SJSA1 (cell line): ENCODE measurements around the gene MDM1. TPM values are rescaled to one million over a fixed set of nuclear protein-coding genes. Genes with fewer than 3 reads are reported as not detected.

Experiments used
- DNase-seq, 2 experiments: peaks; one replicate each; pipeline ENCODE4 v3.0.0-alpha.2; 2015 to 2020; ENCODE audit warnings: low spot score in 2 of 2, low read depth in 1 of 2
- H3K27ac ChIP-seq: fragments of 250-450 bp; sonication (Bioruptor Pico); 2 replicates; pipeline ENCODE4 v1.5.1; 2020; ENCODE audit warnings: mild to moderate bottlenecking, moderate library complexity
- H3K27me3 ChIP-seq: fragments of 250-450 bp; sonication (Bioruptor Pico); replicated peaks from 2 replicates; pipeline ENCODE4 v1.5.1; 2020; ENCODE audit warnings: mild to moderate bottlenecking, moderate library complexity
- H3K36me3 ChIP-seq: fragments of 250-450 bp; sonication (Bioruptor Pico); 2 replicates; pipeline ENCODE4 v1.5.1; 2020; ENCODE audit warnings: mild to moderate bottlenecking
- H3K4me1 ChIP-seq: fragments of 250-450 bp; sonication (Bioruptor Pico); replicated peaks from 2 replicates; pipeline ENCODE4 v1.6.1; 2021; ENCODE audit warnings: mild to moderate bottlenecking
- H3K4me3 ChIP-seq: fragments of 250-450 bp; sonication (Bioruptor Pico); 2 replicates; pipeline ENCODE4 v1.5.1; 2020; ENCODE audit warnings: mild to moderate bottlenecking
- H3K9me3 ChIP-seq: fragments of 250-450 bp; sonication (Bioruptor Pico); replicated peaks from 2 replicates; pipeline ENCODE4 v1.5.1; 2020; ENCODE audit warnings: mild to moderate bottlenecking
- total RNA-seq: library from RNA; depleted of rRNA; stranded (reverse); fragments of >200 nt; shearing (Covaris generic); gene quantifications from 2 replicates; pipeline ENCODE4 v1.2.3, GENCODE V29; 2014

The MDM1 gene
- total RNA-seq, 1 experiment from 2014 or later: 17.1 TPM

DNA sequence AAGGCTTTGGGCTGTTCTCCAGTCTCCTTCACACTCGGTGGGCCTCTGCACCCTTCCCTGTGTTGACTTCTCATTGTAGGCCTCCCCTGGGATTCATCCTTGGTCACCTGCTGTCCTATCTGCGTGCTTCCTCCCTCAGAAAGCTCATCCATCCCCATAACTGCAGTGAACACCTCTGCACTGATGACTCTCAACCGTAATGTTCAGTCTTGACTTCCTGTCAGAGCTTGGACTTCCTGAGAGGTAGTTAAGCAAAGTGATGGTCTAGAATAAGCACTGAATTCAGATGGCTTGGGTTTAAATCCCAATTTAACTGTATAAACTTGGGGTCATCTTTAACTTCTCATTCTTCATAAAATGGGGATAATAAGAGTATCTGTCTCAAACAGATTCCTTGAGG lies 13.6 kb upstream of the MDM1 start:
- Histone ChIP-seq H3K9me3 (no peaks in the 10 kb centered on the region), H3K27me3 (no peaks in the 10 kb centered on the region), H3K27ac (no peak overlapping the region), H3K4me3 (no peak overlapping the region), H3K36me3 (no peaks in the 10 kb centered on the region), H3K4me1 (no peaks in the 10 kb centered on the region; the same call in 1 of the 2 replicates)
- no peak for DNase-seq

- no peaks in the 10 kb centered on the region for H3K27me3 ChIP-seq
Observed at GRCh38 chr12:68344126-68344525, 12.0 kb upstream of the MDM1 start.

DNA sequence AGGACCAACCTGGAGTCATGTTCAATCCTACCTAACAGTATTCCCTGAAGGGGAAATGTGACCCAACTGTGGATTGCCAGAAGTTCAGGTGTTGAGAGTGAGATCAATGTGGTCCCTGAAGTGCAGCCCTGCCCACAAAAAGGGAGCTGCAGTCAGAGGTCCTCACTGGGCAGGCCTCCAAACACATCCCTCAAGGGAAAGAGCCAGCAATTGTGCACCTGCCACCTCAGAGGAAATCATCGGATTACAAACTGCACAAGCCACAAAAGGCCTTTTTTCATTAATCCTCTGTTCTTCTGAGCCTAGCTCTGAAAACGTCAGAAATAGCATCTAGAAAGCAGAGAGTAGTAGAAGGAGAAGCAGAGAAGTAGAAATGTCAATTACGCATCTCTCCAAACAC lies 10.8 kb upstream of the MDM1 start:
- Histone ChIP-seq H3K4me3 (no peak overlapping the region), H3K9me3 (no peaks in the 10 kb centered on the region), H3K27ac (no peak overlapping the region), H3K27me3 (no peaks in the 10 kb centered on the region; the same call in 1 of the 2 replicates), H3K4me1 (no peaks in the 10 kb centered on the region), H3K36me3 (no peaks in the 10 kb centered on the region)
- no peak for DNase-seq

More at GRCh38 chr12:68344126-68344525, 12.0 kb upstream of the MDM1 start:
- H3K27ac ChIP-seq: no peak overlapping the region
- no peak overlapping the region for H3K4me3 ChIP-seq
- no peaks in the 10 kb centered on the region for H3K36me3 ChIP-seq
- no peak for DNase-seq
- no peaks in the 10 kb centered on the region for H3K9me3 ChIP-seq
- H3K4me1 ChIP-seq: no peaks in the 10 kb centered on the region

DNA sequence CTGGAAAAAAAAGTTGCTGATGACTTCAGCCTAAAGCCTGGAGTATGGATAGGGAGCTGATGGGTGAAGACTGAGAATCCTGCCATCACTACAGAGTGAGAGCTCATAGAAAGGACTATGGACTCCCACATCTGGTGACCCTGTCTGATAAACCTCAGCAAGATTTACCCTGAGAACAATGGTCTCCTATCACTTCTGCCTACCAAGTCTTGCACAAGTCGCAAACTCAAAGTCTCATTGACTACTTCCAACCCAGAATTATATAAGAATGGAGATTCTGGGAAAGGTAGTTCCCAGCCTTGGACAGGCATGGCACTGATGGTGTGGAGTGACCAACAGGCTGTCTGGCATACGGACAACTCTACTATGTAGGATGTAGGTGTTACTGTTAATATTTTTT lies 9.7 kb upstream of the MDM1 start:
- H3K27me3 ChIP-seq: no peaks in the 10 kb centered on the region; the same call in 1 of the 2 replicates
- no peak for DNase-seq
- no peaks in the 10 kb centered on the region for H3K36me3 ChIP-seq
- no peaks in the 10 kb centered on the region for H3K4me1 ChIP-seq
- H3K27ac ChIP-seq: no peak overlapping the region
- no peaks in the 10 kb centered on the region for H3K9me3 ChIP-seq
- no peak overlapping the region for H3K4me3 ChIP-seq

GRCh38 chr12:68340404-68341270 lies 8.5 kb upstream of the MDM1 start:
- DNase-seq: no peak
- no peaks in the 10 kb centered on the region for H3K4me1 ChIP-seq
- H3K4me3 ChIP-seq: no peak overlapping the region
- no peaks in the 10 kb centered on the region; the same call in 1 of the 2 replicates for H3K27me3 ChIP-seq
- H3K9me3 ChIP-seq: no peaks in the 10 kb centered on the region
- no peaks in the 10 kb centered on the region for H3K36me3 ChIP-seq
- H3K27ac ChIP-seq: no peak overlapping the region

DNA sequence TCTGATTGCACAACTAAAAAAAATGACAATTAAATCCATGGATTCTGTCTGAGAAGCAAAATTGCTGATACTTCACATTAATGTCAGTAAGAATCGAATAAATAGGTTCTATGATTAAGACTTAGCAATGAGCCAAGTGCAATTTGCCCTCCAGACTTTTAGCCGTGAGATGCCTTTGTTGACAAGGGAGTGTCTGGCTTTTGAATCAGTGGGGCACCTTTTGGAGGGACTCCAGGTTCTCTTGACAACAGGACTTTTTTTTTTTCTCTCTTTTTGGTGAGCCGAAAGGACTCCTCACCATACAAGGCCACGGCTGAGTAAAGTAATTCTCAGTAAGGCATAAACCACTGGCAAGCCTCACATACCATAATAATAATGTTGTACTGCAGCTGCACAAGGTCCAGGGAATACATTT lies 4.7 kb upstream of the MDM1 start:
- Histone ChIP-seq H3K4me3 (no peak overlapping the region), H3K4me1 (peaks cover 11% of the 10 kb centered on the region), H3K27me3 (no peaks in the 10 kb centered on the region; the same call in 1 of the 2 replicates), H3K36me3 (no peaks in the 10 kb centered on the region), H3K9me3 (no peaks in the 10 kb centered on the region), H3K27ac (no peak overlapping the region)
- DNase-seq: no peak

DNA sequence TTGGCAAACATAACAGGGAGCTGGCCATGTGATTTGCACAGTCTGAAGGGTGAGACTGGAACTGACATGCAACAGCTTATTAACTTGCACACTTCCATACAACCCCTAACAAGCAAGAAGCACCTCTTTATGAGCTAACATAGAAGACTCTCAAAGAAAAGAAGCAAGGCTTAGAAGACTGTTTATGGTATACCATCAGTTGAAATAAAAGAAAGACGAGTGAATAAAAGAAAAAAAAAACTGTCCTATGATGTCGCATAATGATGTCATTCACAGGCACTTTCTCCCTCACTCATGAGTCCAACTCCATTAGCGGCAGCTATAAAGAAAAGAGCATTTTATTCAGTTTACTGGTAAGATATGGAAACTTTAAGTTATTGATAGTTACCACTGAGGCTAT lies 3.3 kb upstream of the MDM1 start:
- Histone ChIP-seq H3K36me3 (peaks cover 6% of the 10 kb centered on the region), H3K27ac (no peak overlapping the region), H3K4me1 (peaks cover 18% of the 10 kb centered on the region), H3K27me3 (no peaks in the 10 kb centered on the region; the same call in 1 of the 2 replicates), H3K9me3 (no peaks in the 10 kb centered on the region), H3K4me3 (no peak overlapping the region)
- DNase-seq: no peak

GRCh38 chr12:68334132-68334531 lies 2.0 kb upstream of the MDM1 start:
- no peak for DNase-seq
- no peaks in the 10 kb centered on the region; the same call in 1 of the 2 replicates for H3K27me3 ChIP-seq
- no peaks in the 10 kb centered on the region for H3K9me3 ChIP-seq
- peaks cover 18% of the 10 kb centered on the region for H3K4me1 ChIP-seq
- no peak overlapping the region for H3K4me3 ChIP-seq
- no peak overlapping the region for H3K27ac ChIP-seq
- H3K36me3 ChIP-seq: peaks cover 12% of the 10 kb centered on the region

- Histone ChIP-seq H3K4me3 (peak overlapping the region; percentile 62), H3K9me3 (no peaks in the 10 kb centered on the region), H3K27me3 (no peaks in the 10 kb centered on the region), H3K27ac (peak overlapping the region; percentile 21), H3K4me1 (peaks cover 18% of the 10 kb centered on the region), H3K36me3 (peaks cover 16% of the 10 kb centered on the region)
- peak in 1 of 2 experiments; percentile 6 for DNase-seq
Observed at GRCh38 chr12:68332728-68333630, 817 bp upstream of the MDM1 start.

DNA sequence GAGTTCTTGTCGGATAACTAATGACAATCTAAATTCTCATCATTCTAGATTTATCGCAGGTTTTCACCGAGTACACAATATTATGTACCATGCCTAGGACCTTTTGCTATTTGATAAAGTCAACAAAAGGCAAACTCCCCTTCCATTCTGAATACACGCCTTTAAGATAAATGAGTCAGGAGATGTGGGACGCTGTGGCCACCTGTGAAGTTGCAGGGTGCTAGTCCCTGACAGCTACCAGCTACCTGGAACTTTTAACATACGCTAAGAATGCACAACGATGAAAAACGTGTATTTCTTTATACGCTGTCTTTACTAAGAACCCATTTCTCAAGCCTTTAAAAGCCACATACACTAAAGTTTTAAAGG lies 678 bp downstream of the MDM1 start:
- no peak overlapping the region for H3K27ac ChIP-seq
- H3K4me1 ChIP-seq: peaks cover 18% of the 10 kb centered on the region
- H3K36me3 ChIP-seq: peaks cover 18% of the 10 kb centered on the region
- peak overlapping the region; percentile 62 for H3K4me3 ChIP-seq
- no peaks in the 10 kb centered on the region for H3K27me3 ChIP-seq
- DNase-seq: no peak
- H3K9me3 ChIP-seq: no peaks in the 10 kb centered on the region

GRCh38 chr12:68327896-68328295 lies 4.3 kb downstream of the MDM1 start:
- Histone ChIP-seq H3K27ac (no peak overlapping the region), H3K4me3 (no peak overlapping the region), H3K4me1 (peaks cover 11% of the 10 kb centered on the region), H3K27me3 (no peaks in the 10 kb centered on the region), H3K9me3 (no peaks in the 10 kb centered on the region), H3K36me3 (peaks cover 29% of the 10 kb centered on the region)
- DNase-seq: no peak

GRCh38 chr12:68326716-68327115 lies 5.4 kb downstream of the MDM1 start:
- no peak for DNase-seq
- H3K4me1 ChIP-seq: peaks cover 6% of the 10 kb centered on the region
- no peaks in the 10 kb centered on the region for H3K9me3 ChIP-seq
- H3K27me3 ChIP-seq: no peaks in the 10 kb centered on the region
- peaks cover 30% of the 10 kb centered on the region for H3K36me3 ChIP-seq
- no peak overlapping the region for H3K27ac ChIP-seq
- no peak overlapping the region for H3K4me3 ChIP-seq

DNA sequence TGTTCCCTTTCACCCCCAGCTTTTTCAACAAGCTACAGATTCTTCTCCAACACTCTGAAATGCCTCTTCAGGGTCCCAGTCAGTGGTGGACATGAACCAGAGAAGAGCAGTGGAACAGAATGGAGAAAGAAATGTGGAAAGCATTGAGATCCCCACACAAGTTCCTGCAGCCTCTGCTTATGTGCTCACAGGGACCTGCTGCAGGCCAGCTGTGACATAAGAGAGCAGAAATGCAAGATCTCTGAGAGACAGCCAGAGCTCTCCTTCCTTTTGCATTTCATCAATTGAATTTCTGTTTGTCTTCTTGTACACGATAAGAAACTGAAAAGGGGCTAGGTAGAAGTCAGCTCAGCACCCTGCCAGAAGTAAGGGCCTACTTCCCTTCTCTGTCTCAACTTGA lies 6.2 kb downstream of the MDM1 start:
- H3K27me3 ChIP-seq: no peaks in the 10 kb centered on the region
- no peak overlapping the region for H3K4me3 ChIP-seq
- DNase-seq: no peak

DNA sequence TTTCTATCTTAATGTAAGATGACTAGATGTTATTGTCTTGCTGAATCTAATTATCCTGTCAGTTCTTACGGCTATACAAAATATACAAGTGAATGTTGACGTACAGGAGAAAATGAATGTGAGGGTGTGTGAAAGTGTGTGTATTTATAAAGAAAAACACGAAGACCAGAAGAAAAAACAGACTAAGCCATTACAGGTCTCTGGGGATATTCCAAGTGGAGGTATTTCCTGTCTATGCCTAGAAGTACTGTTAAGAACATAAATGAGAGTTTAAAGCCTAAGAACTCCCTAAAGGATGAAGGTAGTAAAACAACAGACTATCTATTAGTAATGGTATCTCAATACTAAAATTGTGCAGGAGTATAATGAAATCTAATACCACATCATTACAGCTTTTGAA lies 7.6 kb downstream of the MDM1 start:
- no peaks in the 10 kb centered on the region for H3K27me3 ChIP-seq
- no peak overlapping the region for H3K27ac ChIP-seq
- DNase-seq: no peak

More for the DNA sequence above, 6.2 kb downstream of the MDM1 start:
- Histone ChIP-seq H3K36me3 (peaks cover 32% of the 10 kb centered on the region), H3K4me1 (peaks cover under 1% of the 10 kb centered on the region; the same call in 1 of the 2 replicates), H3K9me3 (no peaks in the 10 kb centered on the region), H3K27ac (no peak overlapping the region)

More for the DNA sequence above, 7.6 kb downstream of the MDM1 start:
- Histone ChIP-seq H3K4me3 (no peak overlapping the region), H3K36me3 (peaks cover 26% of the 10 kb centered on the region), H3K9me3 (no peaks in the 10 kb centered on the region), H3K4me1 (no peaks in the 10 kb centered on the region)
